GM18870 (cell line): Measurements from ENCODE around the gene DNM3.
"Not testable (repeated sequence)": the region's sequence is repeated elsewhere in the genome, so short reads cannot be mapped to it uniquely, and the experiment has no call there.

Experiments
- ATAC-seq: cut with Tn5 transposase; IDR thresholded peaks from one replicate; pipeline ENCODE4 v1.9.1; 2021; ENCODE audit warnings: moderate library complexity; ENCODE audit not compliant: unreplicated experiment

The DNM3 gene

DNA sequence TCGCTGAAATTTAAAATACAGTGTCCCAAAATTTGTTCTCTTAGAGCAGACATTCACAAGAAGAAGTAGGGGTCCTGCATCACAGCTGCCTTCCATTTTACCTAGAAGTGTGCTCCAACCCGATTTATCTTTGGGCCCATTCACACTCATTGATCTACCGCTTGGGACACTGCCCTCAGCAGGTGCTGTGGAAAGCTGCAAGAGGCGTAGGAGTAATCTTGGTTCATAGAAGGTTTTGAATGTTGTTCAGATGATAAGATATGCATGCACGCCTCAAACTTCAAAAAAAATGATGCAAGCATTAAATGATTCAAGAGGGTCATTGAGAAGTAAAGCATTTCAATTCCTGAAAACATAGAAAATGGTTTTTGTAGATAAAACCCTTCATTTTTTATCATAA is 560.6 kb downstream of the DNM3 start:
- no peak for ATAC-seq

DNA sequence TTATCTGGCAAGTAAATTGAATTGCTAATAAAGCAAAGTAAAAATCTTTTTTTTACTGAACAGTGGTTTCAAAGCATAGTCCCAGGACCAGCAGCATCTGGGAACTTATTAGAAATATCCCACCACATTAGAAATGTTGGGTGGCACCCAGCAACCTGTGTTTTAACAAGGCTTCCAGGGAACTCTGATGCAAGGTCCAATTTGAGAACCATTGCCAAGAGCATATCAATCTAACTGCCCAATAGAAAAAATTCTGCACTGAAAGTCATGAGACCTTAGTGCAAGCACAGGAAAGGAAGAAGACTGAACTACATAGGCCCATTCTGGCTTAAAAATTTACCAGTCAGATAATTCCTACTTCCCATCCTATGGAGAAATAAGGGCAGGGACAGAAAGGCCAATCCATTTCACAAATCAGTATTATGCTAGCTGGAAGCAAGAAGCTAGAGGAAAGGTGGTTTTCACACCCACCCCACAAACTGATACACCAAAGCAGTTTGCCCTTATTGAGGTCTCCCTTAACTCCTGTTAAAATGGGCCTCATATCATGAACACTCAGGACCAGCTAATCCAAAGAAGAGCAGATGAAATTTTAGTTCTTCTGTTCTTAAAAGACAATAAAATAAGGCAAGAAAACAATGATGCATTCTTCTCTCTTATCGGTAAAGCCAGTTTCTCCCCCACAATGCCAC is 561.7 kb downstream of the DNM3 start:
- ATAC-seq: no peak

DNA sequence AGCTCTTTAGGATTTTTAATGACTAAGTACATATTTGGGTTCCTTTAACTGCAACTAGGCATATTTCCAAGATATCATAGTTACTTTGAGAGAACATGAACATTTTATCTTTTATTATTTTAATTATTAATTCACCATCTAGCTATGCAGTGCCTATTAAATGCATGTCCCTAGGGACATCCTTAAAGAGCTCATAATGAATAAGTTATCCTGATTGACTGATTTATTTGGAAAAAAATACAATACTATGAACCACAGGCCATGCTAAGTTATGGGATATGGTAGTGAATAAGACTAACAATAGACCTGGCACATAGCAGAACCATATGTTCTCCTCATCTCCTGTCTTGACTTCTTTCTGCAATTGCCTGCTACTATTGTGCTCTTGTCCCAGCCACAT is 562.8 kb downstream of the DNM3 start:
- no peak for ATAC-seq

DNA sequence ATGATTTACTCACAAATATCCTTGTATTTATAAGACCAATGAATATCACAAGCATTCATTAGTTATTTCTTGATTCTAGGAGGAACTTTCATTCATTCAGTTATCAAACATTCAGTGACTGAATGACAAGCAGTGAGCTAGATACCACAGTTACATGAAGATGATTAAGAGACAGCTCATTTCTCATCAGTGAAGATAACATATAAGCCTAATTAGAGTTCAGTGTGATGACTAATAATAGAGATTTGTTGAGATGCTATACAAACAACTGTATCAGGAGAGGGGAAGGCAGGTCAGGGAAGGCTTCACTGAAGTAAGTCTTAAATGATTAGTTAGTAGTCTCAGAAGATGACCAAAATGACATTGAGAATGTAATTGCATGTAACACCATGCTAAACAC is 564.6 kb downstream of the DNM3 start:
- no peak for ATAC-seq

DNA sequence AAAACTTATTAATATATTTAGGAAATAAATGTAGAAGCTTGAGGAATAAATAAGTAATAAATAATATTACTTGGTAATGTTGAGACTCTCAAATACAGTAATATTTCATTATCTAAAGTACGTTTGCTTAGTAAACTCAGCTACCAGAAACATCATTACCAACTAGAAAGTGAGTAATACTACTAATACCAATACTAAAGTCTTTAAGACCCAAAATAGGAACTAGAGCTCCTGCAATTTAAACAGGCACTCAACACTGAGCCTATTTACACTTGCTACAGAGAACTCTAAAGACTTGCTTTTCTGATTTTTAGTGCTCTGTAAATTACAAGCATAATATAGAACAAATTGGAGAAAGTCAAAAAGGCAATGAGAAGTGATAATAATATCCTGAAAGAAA is 565.7 kb downstream of the DNM3 start:
- no peak for ATAC-seq

DNA sequence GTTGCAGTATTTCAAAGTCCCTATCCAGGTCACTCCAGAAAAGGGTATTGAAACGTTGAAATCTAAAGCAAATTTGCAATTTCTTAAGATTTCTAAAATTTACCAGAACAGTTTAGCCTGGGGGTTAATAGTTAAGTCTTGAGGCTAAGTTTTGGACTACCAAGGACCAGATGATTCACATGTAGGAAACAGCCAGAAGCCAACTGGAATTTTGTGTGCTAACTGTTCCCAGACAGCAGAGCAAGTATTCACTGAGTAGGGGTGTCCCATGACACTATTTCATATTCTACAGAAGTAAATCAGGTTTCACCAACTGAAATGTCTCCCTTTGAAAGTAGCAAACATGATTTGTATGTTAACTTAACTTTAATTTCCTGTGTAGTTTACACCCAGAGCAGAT is 567.7 kb downstream of the DNM3 start:
- no peak for ATAC-seq

DNA sequence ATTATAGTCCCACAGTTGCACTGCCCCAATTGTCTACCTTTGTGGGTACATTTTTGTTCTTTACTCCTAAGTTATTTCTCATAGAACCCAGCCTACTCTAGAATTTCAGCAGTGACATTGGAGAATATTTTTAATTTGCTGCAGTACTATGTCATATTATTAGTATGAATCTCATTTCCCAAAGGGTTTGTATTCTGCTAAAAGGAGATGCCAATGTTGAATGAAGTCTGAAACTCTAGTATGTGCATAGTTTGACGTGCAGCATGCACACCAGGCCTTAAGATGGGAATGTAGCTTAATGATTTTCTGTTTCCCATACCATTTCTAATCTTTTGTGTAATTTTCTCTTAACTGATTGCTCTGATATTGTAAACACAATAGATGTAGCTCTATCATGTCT is 568.7 kb downstream of the DNM3 start:
- no peak for ATAC-seq

DNA sequence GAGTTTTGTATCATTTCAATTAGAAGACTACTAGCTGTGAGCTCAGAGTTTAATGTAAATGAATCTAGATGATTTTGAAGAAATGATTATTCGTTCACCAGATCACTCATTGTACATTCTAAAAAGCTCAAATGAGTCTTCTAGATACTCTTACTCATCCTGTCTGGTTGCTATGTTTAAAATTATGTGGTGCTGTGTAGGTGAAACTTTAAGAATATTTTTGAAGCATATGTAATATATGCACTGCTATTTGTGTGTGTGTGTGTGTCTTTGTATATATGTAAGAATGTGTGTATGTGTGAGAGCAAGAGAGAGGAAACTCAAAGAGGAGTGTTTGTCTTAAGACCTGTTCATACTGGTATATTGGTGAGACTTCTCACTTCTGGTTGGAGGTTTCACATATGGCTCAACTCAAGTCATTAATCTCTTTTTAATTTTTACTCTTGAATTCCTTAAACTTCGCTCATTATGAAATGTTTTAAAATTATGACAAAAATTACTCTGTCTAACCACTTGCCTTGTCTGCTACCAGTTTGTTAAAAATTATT is 570.6 kb downstream of the DNM3 start:
- no peak for ATAC-seq

DNA sequence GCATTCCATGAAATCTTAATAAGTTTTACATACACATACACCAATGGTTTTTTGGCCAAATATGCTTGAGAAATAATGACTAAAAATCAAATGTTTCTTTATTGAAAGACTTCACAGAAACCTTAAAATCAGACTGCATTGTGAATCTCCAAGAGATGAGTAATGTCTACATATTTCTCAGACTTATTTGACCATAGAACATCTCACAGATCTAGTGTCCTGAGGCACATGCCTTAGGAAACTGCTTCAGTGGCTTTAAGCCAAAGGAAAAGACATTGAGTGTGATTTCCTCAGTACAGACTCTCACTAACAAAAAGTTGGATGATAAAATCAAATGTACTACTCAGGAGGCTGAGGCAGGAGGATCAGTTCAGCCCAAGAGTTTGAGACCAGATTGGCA is 573.0 kb downstream of the DNM3 start:
- ATAC-seq: no peak

DNA sequence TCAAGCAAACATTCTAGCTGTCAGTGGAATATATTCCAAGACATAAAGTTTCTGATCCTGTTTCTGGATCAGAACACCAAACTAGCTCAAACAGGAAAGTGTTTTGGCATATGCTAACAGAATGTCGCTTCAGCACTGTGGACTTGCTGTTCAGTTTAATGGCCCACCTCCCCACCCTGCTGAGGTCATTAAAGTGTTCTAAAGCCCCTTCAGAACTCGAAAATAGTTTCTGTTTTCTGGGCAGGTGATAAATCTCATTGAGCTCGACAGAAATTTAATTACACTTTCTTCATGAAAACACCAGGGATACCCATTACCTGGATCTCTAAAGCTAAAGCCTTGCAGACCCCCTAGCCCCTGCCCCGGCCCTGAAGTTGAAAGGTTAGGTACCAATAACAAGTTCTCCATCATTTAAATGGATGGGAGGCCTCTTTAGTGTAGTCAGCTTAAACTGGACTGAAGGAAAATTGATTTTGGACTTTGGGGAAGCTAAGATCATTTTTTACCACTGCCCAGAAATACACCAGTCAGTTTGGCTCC is 575.3 kb downstream of the DNM3 start:
- no peak for ATAC-seq

DNA sequence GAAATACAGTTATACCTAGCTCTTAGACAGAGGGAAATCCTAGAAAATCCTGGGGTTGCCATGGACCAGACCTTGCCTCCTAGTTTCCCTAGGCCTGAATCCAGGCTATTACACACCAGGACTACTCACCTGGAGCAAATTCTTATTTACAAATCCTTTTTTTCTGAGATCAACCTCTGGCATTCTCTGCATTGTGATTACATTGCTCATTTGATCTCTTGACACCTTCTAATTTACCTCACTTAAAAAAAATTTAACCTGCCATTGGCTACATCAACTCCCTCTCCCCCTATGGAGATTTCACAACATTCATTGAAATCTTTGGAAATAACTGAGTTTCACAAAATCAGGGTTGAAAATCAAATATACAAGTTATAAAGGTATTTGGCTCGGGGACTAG is 576.3 kb downstream of the DNM3 start:
- ATAC-seq: no peak

DNA sequence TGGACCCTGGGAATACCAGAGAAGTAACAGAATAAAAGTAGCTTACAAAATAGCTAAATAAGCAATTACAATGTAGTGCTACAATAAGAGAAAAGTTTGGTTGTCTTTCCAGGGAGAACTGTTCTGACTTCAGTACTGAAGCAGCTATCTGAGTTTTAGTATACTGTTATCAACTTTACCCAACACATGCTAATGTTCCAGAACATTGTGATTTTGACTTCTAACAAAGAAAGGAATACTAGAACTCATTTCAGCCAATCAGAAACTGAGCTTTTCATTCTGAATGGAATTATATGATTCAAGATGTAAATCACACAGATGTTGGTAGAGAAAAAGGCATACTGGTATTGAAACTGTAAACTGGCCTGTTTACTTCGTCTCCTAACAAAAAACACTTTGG is 579.1 kb downstream of the DNM3 start, which contains the start of gene C1orf105:
C1orf105 (plus strand) TSS at position 301 of the 400 bp plus-strand sequence. CDS start 201 bp downstream, outside the sequence.
- no peak for ATAC-seq

DNA sequence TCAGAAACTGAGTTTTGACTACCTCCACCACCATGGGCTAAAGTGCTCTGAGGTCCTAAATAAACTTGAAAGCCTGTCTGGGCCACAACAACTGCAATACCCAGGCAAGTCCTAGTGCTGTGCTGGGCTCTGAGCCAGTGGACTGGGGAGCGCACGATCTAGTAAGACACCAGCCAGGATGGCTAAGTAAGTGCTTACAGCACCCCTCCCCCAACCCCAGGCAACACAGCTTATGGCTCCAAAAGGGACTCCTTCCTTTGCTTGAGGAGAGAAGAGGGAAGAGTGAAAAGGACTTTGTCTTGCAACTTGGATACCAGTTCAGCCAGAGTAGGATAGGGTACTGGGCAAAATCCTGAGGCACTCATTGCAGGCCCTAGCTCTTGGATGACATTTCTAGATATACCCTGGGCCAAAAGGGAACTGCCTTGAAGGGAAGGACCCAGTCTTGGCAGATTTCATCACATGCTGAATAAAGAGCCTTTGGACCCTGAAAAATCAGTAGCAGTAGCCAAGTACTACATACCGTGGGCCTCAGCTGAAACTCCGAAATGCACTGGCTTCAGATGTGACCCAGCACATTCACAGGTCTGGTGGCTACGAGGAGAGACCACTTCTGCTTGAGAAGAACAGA is 580.8 kb downstream of the DNM3 start:
- no peak for ATAC-seq

DNA sequence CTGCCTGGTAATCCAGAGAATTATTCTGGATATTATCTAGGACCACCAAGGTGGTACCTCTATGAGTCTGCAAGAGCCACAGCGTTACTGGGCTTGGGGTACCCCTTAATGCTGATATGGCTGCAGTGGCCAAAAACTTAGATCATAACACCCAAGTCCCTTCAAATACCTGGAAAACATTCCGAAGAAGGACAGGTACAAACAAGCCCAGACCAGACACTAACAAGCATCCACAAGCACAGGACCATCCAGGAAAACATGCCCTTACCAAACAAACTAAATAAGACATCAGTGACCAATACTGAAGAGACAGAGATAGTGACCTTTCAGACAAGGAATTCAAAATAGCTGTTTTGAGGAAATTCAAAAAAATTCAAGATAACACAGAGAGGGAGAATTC is 582.0 kb downstream of the DNM3 start:
- ATAC-seq: no peak

DNA sequence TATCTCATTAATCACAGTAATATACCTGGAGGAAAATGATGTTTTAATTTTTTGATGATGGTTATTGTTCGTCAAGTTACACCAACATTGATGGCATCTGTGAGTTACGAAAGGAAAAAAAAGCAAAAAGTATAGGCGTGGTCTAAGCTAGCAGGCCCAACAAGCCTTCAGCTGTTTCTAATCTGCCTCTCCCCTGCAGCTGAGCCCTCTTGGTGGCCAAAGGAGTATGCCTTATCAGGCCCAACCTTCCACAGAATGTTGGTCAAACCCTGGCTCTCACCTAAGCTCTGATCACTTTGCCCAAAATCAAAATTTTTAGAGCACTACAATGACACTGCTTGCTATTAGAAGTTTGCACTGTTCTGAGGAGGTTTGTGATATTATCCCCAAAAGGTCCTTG is 584.0 kb downstream of the DNM3 start:
- no peak for ATAC-seq

DNA sequence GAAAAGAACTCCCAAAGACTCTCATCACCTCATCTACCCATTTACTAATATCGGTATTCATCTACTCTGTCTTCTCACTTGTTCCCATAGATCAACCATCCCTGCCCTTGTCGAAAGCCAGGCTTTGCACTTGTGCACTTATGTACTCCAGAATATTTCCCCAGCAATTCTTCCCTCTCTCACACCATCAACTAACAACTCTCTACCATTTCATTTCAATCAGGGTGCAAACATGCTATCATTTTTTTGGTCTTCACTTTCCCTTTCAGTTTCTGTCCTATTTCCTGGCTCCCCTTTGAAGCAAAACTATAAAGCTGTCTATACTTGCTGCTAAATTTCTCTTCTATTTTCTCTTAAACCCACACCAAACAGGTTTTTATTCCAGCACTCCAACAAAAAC is 585.9 kb downstream of the DNM3 start:
- no peak for ATAC-seq

DNA sequence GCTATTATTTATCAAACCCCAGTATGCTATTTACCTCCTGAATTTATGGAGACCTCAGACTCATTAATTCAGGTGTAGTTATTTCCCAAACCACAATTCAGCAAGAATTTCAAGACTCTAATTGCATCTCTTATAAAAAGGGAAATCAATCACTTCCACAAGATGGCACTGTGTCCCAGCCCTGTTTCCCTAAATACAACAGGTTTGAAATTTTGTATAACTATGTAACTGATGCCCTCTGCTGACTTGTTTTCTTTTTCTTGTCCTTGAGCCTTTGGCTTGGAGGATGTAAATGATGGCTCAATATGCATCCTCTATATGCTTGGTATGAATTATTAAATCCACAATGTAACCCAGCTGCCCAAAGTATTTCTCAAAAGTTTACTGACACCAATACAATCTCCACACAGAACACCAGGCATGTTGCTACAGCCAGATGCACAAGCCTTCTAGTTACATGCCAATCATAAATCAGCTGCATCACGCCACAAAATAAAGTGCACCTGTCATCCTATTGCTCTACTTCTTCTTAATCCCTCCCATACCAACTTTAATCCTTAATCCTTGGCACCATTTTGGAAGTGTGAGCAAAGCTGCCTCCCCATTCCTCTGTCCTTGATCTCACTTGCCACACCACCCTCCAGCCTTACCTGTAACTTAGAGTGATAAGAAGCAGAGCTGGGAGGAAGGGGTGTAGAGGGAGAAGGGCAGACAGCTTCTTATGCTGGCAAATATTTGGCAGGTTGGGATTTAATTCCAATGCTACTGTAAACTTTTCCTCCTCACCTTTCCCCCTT is 588.2 kb downstream of the DNM3 start:
- no peak for ATAC-seq

DNA sequence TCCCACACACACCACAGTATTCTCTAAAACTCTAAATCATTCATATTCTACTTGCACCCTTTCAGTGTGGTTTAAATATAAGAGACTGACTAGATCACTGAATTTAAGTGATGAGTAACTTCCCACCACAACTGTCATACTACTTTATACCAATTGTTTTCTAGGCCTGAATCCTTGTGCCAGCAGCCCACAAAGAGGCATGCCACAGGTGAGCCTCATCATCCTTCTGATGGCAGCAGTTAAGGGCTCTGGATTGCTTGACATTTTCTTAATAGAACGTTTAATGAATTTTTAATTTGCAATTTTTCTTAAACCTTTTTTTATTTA is 588.8 kb downstream of the DNM3 start:
- no peak for ATAC-seq

DNA sequence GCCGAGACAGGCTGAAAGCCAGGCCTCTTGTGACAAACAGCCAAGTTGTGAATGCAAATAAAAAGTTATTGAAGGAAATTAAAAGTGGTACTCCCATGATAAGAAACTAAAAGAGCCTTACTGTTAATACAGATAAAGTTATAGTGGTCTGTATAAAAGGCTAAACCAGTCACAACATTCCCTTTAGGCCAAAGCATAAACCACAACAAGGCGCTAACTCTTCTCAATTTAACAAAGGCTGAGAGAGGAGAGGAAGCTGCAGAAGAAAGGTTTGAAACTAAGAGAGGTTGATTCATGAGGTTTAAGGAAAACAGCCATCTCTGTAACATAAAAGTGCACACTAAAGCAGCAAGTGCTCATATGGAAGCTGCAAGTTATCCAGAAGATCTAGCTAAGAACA is 589.9 kb downstream of the DNM3 start:
- no peak for ATAC-seq

DNA sequence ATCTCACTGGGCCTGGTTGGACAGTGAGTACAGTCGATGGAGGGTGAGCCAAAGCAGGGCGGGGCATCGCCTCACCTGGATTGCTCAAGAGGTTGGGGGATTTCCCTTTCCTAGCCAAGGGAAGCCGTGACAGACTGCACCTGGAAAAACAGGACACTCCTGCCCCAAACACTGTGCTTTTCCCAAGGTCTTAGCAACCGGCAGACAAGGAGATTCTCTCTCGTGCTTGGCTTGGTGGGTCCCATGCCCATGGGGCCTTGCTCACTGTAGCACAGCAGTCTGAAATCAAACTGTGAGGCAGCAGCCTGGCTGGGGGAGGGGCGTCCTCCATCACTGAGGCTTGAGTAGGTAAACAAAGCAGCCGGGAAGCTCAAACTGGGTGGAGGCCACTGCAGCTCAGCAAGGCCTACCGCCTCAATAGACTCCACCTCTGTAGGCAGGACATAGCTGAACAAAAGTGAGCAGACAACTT is 590.5 kb downstream of the DNM3 start:
- ATAC-seq: no peak

DNA sequence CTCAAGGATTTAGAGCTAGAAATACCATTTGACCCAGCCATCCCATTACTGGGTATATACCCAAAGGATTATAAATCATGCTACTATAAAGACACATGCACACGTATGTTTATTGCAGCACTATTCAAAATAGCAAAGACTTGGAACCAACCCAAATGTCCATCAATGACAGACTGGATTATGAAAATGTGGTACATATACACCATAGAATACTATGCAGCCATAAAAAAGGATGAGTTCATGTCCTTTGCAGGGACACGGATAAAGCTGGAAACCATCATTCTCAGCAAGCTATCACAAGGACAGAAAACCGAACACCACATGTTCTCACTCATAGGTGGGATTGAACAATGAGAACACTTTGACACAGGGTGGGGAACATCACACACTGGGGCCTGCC is 595.9 kb downstream of the DNM3 start:
- ATAC-seq: not testable (repeated sequence)

DNA sequence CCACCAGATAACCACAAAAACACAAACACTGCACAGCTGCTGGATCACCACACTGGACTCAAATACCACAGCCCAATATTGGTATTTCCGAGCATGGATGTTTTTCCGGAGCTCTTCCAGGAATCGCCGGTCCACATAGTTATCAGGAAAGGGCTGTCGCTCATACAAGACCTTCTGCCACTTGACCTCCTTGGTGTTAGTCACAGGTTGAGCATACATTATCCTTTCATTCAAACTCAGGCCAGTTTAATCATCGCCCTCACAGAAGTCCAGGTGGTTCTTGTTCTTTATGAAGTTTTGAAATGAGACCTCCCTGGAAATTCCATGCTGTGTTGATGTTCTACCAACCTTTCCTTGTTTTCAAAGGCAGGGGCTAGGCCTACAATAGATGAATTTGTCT is 601.1 kb downstream of the DNM3 start:
- ATAC-seq: no peak
